Adrenal gland (tissue), 12 donors: Measurements from ENCODE around the gene GRM5. TPM values are rescaled to one million over a fixed set of nuclear protein-coding genes. Genes with fewer than 3 reads are reported as not detected.

ENCODE experiments used
- DNase-seq, 7 donors: peaks; one replicate each; pipeline ENCODE4 v3.0.0-alpha.2; 2019 to 2020
- H3K27ac ChIP-seq, 5 donors: fragments of 200-600 bp; sonication (generic) in 4 of 5; 1 replicate in 3 of 5; 2 replicates in 2 of 5; pipeline versions ENCODE4 v1.5.1 to v1.8.0; 2016 to 2020; ENCODE audit warnings: mild to moderate bottlenecking in 1 of 5
- H3K27me3 ChIP-seq: fragments of 200-600 bp; 2 replicates; pipeline ENCODE4 v1.8.0; 2021
- H3K36me3 ChIP-seq, 2 donors: fragments of 200-600 bp; replicated peaks in 1 of 2; 1 replicate in 1 of 2; 2 replicates in 1 of 2; pipeline versions ENCODE4 v1.5.1 to v1.8.0; 2018 to 2022
- H3K4me1 ChIP-seq, 2 donors: fragments of 200-600 bp; replicated peaks in 1 of 2; 1 replicate in 1 of 2; 2 replicates in 1 of 2; pipeline versions ENCODE4 v1.5.1 to v1.8.0; 2018 to 2021
- H3K4me3 ChIP-seq, 4 donors: fragments of 200-600 bp; sonication (generic) in 3 of 4; one replicate each; pipeline ENCODE4 v1.5.1; 2016 to 2018
- H3K9me3 ChIP-seq, 3 donors: fragments of 200-600 bp; sonication (generic) in 1 of 3; replicated peaks in 1 of 3; 1 replicate in 2 of 3; 2 replicates in 1 of 3; pipeline versions ENCODE4 v1.5.1 to v1.8.0; 2016 to 2021
- CTCF ChIP-seq, 6 experiments: fragments of 450-650 bp in 4 of 6; fragments of 200-600 bp in 2 of 6; sonication (generic) in 1 of 6; IDR thresholded peaks; 1 replicate in 5 of 6; 2 replicates in 1 of 6; pipeline versions ENCODE4 v1.5.1 to v1.8.0; 2016 to 2021; ENCODE audit warnings: antibody characterized with exemption in 6 of 6, mild to moderate bottlenecking in 2 of 6, moderate library complexity in 1 of 6
- POLR2A ChIP-seq, 2 donors: fragments of 450-650 bp; IDR thresholded peaks; one replicate each; pipeline ENCODE4 v1.6.1; 2017; ENCODE audit warnings: antibody characterized with exemption in 2 of 2, mild to moderate bottlenecking in 2 of 2, moderate library complexity in 1 of 2
- WGBS, 4 donors: extraction: QIAGEN DNeasy Blood & Tissue Kit in 2 of 4; methylation state at CpG; one replicate each; pipeline versions ENCODE4 v1.1.5 to v1.1.7; 2013 to 2017; 5-methylcytosine and 5-hydroxymethylcytosine counted together
- intact Hi-C, 2 donors: fragments of 100-400 bp; cut with DNase I; formaldehyde crosslinking; loops; one replicate each; pipeline versions ENCODE4 v1.14.1 to v1.15.0; 2022 to 2023
- polyA plus RNA-seq, 3 donors: library from polyadenylated mRNA; stranded (reverse); fragments of 200-250 nt in 2 of 3; fragments of 350-450 nt in 1 of 3; fragmentation: Illumina TruSeq in 1 of 3; extraction: RNeasy Lipid Tissue Mini Kit (QIAGEN cat#74804) in 1 of 3; gene quantifications; one replicate each; pipeline ENCODE4 v1.2.3, GENCODE V29; 2013 to 2014
- total RNA-seq, 9 donors: library from RNA; depleted of rRNA in 4 of 9; stranded (reverse); fragments of >200 nt in 4 of 9; fragments of 120-200 nt in 1 of 9; fragmentation: NEBNext Ultra II Directional in 1 of 9; extraction: Animal tissue kit (Norgen Biotek cat#: 25700) in 1 of 9; gene quantifications; one replicate each; pipeline versions ENCODE4 v1.1.0 to v1.2.4, GENCODE V29; 2013 to 2023
- donor health status: healthy with polysubstance abuse.
- donor health status: Bipolar disorder and iron deficiency.
- donor health status: DM: yes; HTN: yes; CAD: no.
- donor health status: DM: no; HTN: no; CAD: no.
- donor health status: DM: no; HTN: no; CAD: no.
- donor health status: DM: yes; HTN: yes; CAD: no.

Gene GRM5
- total and polyA plus RNA-seq, 12 donors: under 0.01 to 0.33 (median 0.17) TPM; not detected in 8

DNA sequence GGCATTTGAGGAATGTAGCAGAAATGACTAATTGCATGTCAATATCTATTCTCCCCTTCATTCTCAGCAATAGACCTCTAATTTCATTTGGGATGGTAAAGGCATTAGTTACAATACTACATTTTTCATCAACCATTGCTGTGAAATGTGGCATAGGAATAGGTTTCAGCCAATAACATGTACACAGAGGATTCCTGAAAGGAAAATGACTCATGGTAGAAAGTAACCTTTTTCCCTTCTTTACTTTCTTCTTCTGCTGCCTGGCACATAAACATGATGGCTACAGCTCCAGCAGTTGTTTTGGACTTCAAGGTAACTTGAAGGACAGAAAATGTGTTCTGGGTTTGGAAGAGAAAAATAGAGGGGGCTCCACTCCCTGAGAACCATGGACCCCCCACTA lies 496.4 kb downstream of the GRM5 start:
- Histone ChIP-seq H3K9me3 (no peaks in the 10 kb centered on the region), H3K27ac (no peak overlapping the region), H3K4me3 (no peak overlapping the region), H3K4me1 (no peaks in the 10 kb centered on the region), H3K36me3 (no peaks in the 10 kb centered on the region), H3K27me3 (no peaks in the 10 kb centered on the region)
- TF ChIP-seq CTCF (IDR thresholded peaks at IDR 0.05): no peak
- TF ChIP-seq POLR2A (IDR thresholded peaks at IDR 0.05): no peak
- DNase-seq: no peak
- intact Hi-C loops: no loop called here

- 56 to 81% (median 69%) methylated on average over 2 of the region's 2 CpGs for WGBS, 4 donors
- H3K4me3 ChIP-seq: no peak overlapping the region
- intact Hi-C loops: no loop called here
- H3K27ac ChIP-seq: no peak overlapping the region
- DNase-seq: no peak
- TF ChIP-seq POLR2A (IDR thresholded peaks at IDR 0.05): no peak
- no peak for TF ChIP-seq CTCF (IDR thresholded peaks at IDR 0.05)
- no peaks in the 10 kb centered on the region for H3K9me3 ChIP-seq
- H3K27me3 ChIP-seq: no peaks in the 10 kb centered on the region
- no peaks in the 10 kb centered on the region for H3K36me3 ChIP-seq
- H3K4me1 ChIP-seq: no peaks in the 10 kb centered on the region
Observed at GRCh38 chr11:88555829-88556202, 510.0 kb downstream of the GRM5 start.

DNA sequence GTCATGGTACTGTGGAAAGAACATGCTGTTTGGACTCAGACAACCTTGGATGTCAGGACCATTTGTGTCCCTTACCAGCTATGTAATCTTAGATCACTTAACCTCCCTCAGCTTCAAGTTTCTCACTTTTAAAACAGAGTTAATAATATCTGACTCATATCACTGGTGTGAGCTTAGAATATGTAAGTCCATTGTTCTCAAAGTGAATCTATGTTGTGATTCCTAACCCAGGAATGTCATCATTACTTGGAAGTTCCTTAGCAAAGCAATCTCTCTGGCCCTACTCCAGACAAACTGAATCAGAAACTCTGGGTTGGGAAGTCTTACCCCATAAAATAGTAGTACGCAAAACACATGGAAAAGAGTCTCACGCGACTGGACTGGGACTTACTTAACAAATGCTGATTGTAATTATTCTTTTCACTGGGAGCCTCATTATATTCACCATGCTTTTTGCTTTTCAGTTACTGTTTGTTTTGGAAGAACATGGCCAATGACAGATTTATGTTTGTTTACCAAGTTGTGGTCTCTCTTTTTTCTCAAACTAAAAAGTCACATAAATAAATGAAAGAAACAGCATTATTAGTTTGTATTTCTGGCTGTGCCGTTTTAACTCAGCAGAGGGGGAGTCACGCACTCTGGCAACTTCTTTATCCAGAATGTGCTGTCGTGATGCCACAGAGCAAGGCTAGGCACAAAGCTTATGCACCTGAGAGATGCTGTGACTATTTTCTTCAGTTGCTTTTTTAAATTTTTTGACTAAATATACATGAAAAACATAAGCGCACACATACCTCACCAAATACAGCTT lies 510.6 kb downstream of the GRM5 start:
- 65 to 73% (median 67%) methylated on average over 7 of the region's 7 CpGs for WGBS, 4 donors
- Histone ChIP-seq H3K27ac (no peak overlapping the region), H3K4me3 (no peak overlapping the region), H3K9me3 (no peaks in the 10 kb centered on the region), H3K4me1 (no peaks in the 10 kb centered on the region), H3K27me3 (no peaks in the 10 kb centered on the region), H3K36me3 (no peaks in the 10 kb centered on the region)
- intact Hi-C loops: no loop called here
- peak in 3 of 7 donors; percentile 6 to 22 (median 16) for DNase-seq
- no peak for TF ChIP-seq POLR2A (IDR thresholded peaks at IDR 0.05)
- no peak for TF ChIP-seq CTCF (IDR thresholded peaks at IDR 0.05)

- H3K36me3 ChIP-seq: no peaks in the 10 kb centered on the region
Observed at GRCh38 chr11:88553204-88553603, 512.6 kb downstream of the GRM5 start.

More at GRCh38 chr11:88553204-88553603, 512.6 kb downstream of the GRM5 start:
- TF ChIP-seq CTCF (IDR thresholded peaks at IDR 0.05) (no peak), POLR2A (IDR thresholded peaks at IDR 0.05) (no peak)
- DNase-seq: no peak
- Histone ChIP-seq H3K4me3 (no peak overlapping the region), H3K4me1 (no peaks in the 10 kb centered on the region), H3K9me3 (no peaks in the 10 kb centered on the region), H3K27me3 (no peaks in the 10 kb centered on the region), H3K27ac (no peak overlapping the region)
- intact Hi-C loops: no loop called here
- WGBS, 4 donors: 71 to 82% (median 78%) methylated on average over 2 of the region's 2 CpGs
